Dedifferentiated amniotic fluid mesenchymal stem cell (primary cell): ENCODE data around the gene HOXB3.

Source experiments
- DNase-seq: peaks from one replicate; pipeline ENCODE4 v3.0.0-alpha.2; 2016; ENCODE audit errors: extremely low spot score

HOXB3 gene

DNA sequence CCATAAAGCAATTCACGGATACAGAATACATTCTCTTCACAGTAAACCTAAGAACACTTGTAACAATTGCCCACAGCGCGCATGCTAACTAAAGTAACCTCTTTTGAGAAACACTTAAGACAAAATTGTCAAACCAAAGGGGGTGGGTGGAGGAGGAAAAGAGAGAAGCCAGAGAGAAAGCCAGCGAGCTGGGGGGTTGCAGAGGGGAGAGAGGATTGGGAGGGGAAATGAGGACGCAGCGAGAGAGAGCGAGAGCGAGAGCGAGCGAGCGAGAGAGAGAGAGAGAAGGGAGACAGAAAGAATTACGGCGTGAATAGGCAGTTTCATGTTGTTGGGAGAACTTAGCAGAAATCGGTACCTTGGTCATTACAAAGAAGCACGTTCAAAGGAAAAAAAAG is 22.4 kb upstream of the HOXB3 start:
- no peak for DNase-seq

DNA sequence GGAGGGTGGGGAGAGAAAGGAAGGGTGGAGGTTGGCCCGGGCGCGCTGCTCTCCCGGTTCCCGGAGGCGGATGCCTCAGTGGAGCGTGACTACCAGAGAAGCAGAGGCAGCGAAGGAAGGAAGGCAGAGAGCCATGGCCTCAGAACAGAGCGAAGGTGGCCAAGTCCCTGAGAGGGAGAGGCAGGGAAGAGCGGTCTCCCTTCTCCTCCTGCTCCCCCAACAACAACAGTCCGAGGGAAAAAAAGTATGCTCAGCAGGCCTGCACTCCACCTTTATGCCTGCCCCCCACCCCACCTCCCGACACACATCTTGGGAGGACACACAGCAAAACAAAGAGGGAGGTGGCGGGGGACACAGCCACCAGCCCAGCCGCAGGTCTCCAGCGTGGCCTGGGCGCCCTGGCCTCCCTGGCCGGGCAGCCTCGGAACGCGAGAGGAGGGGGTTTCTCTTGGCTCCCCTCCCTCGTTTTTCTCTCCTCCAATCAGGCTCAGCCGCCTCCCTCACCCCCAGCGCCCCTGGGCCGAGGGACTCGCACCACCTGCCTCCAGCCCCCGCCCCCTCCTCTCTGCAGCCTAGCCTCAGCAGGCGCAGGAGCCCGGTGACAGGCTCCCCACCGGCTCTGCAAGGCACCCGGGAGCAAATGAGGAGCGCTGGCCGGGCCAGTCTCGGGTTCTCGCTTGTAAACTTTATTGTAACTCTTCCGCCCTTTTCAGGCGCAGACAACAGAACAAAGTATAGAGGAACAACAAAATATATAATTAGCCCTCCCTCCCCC is 21.8 kb upstream of the HOXB3 start:
- no peak for DNase-seq

DNA sequence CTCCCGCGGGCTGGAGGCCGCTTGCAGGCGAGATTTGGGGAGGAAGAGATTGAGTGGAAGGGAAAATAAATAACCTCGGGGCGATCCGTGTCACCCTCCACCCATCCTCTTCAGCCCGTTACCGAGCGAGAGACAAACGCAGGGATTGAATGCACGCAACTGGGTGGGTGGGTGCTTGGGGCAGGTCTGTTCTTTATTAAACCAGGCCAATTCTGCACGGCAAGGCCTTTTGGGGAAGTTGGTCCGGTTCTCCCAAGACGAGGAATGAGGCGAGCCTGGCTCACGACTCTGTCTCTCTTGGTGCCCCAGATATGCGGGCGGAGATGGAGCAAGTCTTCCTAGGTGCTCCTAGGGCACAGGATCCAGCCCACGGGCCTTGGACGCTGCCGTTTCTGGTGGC is 21.2 kb upstream of the HOXB3 start:
- DNase-seq: no peak

DNA sequence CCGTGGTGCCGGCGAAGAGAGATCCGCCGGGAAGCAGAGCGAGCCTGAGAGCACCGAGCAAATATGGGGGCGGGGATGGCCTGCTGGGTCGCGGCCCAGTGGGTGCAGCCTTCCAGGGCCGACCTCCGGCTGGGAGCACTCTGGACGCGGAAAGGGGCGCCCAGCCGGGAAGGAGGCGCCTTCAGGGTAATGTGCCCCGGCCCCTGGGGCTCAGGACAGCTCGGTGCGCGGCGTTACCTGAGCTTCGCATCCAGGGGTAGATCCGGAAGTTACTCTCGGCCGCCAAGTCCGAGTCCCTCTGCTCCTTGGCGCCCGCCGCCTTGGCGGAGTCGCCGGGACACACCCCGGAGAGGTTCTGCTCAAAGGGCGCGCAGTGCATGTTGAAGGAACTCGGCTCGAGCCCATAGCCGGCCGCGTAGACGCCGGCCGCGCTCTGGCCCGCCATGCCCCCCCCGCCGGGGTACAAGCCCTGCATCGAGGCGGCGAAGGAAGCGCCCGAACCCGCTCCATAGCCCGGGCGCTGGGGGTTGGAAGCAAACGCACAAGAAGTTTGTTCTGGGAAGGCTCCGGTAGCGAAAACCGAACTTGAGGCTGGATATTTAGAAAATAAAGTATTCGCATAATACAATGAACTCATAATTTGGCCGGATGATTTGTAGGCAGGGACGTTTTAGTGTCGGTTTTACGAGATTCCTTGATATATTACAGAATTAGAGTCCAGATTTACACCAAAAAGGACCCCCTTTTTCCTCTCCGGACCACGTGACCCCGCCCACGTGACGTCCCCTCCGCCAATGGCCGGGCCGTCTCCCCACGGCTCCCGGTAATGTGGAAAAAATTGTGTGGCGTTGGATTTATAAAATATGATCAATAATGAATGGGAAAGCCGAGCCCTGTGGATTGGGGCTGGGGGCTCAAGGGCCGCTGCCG is 20.5 kb upstream of the HOXB3 start, which contains the start of gene HOXB7:
Gene HOXB7, minus strand, starts transcription at position 736 of the 930 bp plus-strand sequence. Its CDS starts 99 bp downstream, at position 637.
- no peak for DNase-seq

DNA sequence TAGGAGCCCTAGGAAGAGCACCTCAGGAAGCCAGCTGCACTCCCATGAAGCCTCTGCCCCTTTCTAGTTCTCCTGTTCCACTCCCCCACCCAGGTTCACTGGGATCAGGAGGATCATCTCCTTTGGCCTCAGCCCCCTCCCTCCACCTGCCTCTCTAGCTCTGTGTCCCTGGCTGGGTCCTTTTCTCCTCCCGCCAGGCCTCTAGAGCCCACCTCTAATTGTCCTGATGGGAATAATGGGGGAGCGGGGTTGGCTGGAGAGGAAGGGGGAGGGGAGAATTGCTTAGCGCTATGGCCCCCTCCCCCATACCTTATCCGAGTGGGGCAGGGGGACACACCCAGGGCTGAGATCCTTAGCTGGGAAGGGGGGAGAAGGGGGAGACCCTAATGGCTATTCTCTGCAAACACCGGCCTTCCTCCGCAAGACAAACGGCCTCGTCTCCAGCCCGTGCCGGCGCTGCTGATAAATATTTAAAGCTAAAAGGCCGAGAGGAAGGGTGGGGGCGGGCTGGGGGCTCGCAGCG is 19.8 kb upstream of the HOXB3 start:
- DNase-seq: no peak

DNA sequence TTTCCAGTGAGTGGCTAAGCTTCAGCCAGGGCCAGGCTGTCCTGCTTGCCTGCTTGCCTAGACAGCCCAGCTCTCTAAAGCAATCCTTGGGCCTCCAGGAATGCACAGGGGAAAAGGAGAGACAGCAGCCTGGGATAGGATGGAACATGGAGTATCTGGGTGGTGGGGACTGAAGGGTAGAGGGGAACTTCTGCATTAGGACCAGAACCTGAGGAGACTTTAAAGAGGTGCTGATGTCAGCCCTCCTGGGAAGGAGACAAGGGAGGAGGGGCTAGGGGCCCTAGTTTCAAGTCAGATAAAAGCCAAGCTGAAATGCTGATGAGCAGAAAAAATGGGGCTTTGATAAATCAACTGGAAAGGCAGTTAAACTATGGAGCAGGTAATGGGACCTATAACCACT is 19.0 kb upstream of the HOXB3 start:
- DNase-seq: no peak

DNA sequence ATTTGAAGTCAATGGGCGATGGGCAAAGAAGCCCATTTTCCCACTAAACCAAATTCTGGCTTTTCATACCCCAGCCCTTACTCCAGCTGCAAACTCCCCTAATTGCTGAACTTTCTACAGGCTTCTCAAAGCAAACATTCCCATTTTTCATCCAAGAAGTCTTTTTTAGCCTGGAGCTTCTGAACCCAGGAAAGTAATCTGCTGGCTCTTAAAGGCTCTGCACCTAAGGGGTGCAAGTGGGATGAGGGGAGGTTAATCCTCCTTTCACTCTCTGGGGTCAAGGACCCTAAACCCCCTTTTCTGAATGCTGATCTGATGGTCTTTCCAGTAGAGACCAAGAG is 18.4 kb upstream of the HOXB3 start:
- no peak for DNase-seq

DNA sequence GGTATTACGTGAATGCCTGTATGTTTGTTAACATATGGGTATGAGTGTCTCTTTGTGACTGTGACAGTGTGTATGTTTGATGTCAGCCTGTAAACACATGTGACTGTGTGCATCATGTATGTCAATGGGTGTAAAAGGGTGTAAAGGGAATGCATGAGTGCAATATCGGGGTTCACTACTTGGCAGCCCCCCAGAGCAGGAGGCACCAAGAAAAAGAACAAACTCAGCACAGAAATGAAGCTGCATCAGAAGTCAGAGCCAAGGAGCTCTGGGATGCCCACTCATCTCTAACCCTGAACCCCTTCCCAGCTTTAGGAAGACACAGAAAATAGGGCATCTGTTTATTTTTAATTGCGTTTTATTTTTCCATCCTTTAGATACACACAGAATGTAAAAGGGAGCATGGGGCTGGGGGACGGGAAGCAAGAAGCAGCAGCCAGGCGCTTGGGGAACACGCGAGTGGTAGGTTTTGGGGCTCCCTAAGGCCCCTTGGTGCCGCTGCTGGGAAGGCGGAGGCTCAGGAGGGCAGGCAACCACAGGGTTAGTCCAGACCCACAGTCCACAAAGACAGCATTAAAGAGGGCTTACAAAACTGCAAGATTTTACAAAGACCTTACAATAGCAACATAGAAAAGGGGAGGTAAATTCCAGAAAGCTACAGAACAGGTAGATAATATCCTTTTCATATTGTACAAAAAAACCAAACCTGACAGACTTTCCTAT is 17.0 kb upstream of the HOXB3 start:
- no peak for DNase-seq

DNA sequence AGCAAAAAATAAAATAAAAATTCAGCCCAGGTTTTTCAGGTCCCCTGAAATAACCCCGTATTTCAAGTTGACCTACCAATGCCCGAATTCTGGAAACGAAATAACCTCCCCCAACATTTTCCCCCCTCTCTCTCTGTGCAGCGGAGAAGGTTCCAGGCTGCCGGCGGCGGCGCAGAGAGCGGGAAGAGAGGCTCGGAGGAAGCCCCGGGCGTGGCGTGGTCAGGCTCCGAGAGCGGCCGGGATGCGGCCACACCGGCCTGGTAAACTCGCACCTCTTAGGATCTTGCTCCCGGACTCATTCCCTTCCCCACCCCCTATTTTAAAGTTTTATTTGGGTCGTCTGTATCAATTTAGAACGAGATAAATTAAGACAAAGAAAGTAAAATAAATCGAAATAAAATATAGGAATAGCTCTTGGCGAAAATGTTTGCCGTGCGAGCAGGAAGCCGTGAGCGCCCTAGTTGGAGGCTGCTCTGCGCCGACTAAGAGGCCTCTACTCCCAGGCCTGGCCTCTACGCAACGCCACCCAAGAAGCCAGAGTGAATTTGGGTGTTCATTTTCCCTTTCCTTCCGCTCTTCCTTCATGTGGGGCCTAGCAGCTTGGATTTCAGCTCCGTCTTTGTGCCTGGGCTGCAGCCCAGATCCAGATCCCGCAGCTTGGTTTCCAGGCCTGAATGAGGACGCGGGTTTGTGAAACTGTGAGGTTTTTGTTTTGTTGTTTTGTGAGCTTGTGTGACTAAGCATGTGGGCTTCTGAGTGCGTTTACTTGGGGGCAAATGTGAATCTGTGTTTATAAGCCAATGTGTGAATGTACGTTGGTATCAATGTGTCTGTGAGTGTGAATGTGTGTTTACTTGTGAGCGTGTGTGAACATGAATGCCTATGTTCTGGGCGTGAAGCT is 16.2 kb upstream of the HOXB3 start:
- no peak for DNase-seq

DNA sequence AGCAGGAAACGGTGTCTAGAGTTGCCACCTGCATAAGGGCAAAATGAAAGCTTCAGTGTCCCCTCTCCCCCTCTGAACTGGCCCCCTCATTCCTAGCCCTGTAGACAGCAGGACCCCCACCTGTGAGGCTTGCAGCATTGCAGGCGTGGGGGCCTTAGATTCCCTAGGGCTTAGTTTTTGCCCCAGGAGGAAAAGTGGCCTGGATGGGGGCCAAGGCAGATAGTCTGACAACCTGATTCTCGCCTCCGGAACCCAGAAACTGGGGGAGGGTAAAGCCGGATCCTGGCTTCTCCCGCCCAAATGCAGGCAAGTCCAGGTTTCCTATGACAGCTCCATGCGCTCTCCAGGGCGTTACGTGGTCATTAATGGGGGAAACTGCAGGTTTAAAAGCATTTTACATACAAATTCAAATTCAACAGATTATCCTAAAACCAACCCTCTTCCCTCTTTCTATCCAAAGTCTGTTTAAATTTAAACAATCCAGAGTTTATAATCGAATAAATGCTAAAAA is 15.4 kb upstream of the HOXB3 start:
- no peak for DNase-seq

DNA sequence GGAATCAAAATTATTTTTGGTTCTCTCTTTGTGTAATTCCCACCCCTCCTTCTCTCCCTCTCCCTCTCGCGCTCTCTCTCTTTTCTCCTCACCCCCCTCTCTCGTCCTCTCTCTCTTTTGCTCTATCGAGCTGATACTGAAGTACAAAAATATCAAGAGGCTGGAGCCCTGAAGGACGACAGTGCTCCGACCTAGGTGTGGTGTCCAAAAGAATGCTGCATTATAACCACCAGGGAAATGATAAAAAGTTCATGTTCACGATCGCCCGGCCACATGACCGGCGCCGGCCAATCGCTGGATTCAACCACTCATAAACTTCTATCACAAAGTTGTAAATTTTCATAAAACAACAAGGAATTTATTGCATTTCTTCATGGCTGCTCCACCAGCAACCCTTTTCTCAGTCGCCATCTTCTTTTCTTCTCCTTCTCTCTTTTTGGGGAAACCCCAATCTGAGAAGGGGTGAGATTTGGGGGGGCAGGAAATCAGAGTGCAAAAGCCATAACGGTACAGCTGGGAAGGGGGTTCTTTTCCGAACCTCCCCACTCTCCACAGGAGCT is 14.8 kb upstream of the HOXB3 start, which contains the start of gene HOXB6:
Gene HOXB6, minus strand, starts transcription at position 217 of the 560 bp plus-strand sequence. CDS start 6,836 bp downstream, outside the sequence.
- DNase-seq: no peak

DNA sequence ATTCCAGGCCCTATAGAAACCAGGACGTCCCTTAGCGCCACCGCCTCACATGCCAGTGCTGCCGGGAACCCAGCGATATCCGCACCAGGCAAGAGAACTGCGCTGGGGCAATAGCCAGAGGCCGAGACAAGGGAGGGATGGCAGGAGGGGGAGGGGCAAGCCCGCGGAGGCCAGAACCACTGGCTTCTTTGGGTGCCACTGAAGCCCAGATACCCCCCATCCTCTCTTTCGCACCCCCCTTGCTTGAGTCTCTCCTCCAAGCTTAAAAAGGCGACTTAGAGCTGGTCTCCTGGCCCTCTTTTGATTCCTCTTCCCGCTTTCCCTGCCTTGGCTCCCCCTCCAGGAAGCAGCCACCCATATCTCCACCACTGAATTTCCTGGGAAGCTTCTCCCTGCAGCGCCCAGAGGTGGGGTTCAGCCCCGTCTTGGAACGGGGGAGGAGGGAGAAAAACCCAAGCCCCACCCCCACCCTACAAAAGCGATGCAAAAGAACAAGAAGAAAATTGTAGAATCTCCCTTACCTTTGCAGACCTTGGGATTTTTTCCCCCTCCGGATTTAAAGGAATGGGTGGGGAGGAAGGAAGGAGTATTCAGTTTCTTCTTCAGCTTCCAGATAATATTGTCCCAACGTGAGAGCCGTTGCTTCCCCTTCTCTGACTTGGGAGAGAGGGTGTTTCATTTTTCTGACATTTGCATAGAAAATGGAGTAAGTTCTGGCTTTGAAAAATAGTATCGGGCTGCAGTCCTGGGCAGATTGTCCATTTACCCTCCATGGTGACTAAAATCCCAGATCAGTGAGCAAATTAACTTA is 14.1 kb upstream of the HOXB3 start:
- DNase-seq: no peak

DNA sequence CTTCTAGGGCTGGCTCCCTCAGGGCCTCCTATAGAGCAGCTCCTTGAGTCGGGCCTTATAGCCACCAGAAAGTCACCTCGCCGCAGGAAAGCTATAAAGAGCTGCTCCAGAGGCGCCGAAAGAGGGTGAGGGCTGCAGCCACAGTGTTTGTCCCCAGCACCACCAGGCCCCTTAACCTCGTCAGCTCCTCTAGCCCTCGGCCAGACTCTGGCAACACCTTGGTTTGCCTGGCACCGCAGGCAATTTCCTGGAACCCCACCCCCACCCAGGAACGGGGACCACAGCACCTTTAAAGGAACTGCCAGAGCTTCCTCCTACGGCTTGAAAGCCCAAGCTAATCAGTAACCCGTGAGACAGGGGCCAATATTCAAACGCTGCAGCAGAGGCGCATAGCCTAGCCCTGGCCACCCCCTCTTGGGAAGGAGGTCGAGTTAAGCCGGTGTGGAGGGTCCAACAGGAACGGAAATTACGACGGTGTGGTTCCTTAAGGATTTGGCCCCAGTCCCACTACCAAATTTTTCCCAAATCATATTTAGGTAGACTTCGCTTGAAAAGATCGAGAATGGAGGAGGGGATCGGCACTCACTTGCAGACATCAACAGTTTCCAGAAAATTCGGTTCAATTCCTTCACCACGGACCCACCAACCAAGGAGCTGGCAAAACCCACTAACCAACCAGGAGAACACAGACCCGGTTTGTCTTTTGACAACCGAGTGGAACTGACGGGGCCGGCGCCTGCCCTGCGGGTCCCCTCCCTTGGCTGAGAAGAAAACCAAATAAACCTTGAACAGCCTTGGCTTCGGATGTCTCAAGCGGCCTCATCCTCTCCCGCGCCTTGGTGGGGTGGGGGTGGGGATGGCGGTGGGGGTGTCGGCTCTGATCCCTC is 11.7 kb upstream of the HOXB3 start:
- no peak for DNase-seq

DNA sequence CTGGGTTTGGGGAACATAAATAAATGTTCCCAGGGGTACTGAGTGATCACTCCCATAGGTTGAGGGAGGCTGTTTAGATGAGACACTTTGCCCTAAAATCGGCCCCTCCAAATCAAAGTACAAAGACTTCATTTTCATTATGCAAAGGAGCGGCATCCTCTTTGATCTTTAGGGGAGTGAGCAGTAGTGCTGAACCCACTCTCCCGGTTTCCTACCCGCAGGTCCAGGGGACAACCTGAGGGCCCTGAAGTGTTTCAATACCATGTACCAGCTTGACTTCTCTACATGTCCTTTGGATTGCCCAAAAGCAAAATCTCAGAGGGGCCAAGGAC is 11.1 kb upstream of the HOXB3 start:
- DNase-seq: no peak

DNA sequence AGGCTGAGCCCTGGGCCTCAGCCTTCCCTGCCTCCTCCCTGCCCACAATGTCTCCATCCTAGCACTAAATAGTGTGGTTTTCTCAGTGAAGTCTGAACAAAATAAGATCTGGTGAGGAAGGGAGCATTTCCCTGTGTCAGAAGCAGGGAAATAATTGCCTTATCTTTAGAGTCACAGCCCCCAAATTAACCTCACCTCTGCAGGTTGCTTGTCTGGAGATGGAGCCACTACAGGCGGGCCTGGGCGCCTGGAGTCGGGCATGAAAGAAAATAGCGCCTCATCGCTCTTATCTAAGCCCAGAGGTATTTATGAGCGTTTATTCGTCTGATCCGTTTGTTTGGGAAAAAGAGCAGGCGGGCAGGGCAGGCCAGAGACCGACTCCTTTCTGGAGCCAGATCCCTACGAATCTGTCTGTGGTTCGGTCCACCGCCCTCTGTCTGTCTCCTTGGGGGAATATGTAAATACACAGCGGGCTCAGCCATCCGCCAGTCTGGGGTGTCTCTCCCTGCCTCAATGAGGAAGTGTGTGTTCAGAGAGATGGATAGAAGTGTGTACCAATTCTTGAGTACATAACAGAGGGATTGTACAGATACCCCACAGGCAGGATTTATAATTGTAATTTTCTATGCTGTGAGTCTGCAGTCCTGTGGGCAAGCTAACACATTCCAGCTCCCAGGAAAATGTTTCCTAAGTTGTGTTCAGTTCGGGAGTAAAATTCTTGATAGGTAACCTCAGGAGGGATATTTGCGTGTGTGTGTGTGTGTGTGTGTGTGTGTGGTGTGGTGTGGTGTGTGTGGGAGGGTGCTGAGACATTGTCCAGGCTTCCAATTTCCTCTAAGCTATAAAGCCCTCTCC is 10.4 kb upstream of the HOXB3 start:
- no peak for DNase-seq

DNA sequence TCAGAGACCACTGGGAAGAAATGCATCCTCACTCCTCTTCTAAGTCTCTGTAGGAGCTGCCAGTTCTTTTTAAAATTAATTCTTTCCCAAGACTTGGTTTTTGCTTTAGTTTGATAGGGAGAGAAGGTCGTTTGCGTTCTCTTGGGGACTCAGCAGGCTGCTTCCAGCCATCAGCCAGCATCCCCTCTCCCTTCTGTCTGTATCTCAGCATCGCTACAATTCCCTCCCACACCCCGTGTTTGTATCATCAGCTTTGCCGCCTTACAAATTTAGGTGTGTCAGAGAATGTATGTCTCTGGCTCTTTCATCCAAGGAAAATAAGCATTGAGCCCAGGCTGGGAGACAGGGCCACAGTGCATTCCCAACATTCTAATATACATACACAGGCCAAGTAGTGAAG is 9.3 kb upstream of the HOXB3 start:
- DNase-seq: no peak

DNA sequence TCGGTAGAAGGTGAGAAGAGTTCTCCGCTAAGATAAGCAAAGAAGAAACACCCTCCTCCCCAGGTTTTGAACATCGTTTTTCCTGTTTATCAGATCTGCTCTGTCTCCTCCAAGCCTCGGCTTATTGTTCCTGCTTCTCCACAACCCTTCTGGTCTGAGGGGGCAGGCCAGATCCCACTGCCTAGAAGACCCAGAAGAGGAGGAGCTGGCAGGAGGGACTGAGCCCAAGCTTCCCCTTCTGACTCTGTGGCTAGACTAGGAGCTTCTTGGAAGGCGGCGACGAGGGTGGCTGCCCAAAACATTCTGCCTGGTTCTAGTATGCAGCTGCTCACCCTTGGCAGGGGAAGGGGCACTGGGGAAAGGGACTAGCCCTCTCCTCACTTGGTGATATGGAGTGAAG is 8.7 kb upstream of the HOXB3 start:
- DNase-seq: no peak
